Stimulated activated CD8-positive, alpha-beta memory T cell treated with anti-CD3 and anti-CD28 coated beads, Interleukin-4, amount 100 ng/mL, for 24 hours (primary cell): Measurements from ENCODE around the gene MRPL16.
"Not testable (repeated sequence)": the region's sequence is repeated elsewhere in the genome, so short reads cannot be mapped to it uniquely, and the experiment has no call there.

ENCODE experiments used
- DNase-seq: peaks from one replicate; pipeline ENCODE4 v3.0.0-alpha.2; 2020; ENCODE audit warnings: low read depth

The MRPL16 gene

GRCh38 chr11:59812220-59812619 lies 1.6 kb upstream of the MRPL16 start:
- no peak for DNase-seq

DNA sequence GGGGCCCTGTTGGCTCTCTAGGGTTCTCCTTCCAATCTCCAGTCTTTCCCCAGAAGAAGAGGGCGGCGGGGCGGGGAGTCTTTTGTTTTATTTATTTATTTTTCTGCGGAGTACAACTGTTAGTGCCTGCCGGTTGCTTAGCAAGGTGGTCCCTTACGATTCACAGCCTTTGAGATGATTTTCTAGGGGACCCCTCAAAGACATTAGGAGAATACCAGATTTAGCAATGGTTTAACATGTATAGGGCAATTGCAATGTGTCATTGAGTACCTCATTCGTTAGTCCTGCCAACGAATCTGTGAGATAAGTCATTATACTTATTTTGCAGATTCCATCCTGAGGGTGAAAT lies 307 bp upstream of the MRPL16 start:
- DNase-seq = no peak

GRCh38 chr11:59807047-59807610 lies 3.4 kb downstream of the MRPL16 start:
- no peak for DNase-seq

DNA sequence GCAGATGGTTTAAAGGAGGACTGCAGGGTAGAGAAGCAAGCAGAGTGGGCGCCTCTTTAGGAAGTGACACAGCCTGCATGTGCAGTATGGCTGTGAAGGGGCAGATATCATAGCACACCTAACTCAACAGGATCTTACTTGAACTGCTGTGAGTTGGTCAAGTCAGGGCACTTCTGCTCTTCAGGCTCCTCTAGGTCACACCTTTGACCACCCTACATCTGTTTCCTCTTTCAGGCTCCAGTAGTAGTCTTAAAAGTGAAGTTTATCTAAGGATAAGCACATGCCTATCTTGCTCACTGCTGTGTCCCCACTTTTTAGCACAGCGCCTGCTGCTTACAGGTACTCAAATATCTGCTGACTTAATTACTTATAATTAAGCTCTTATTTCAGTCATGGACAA lies 6.5 kb downstream of the MRPL16 start:
- DNase-seq = no peak

DNA sequence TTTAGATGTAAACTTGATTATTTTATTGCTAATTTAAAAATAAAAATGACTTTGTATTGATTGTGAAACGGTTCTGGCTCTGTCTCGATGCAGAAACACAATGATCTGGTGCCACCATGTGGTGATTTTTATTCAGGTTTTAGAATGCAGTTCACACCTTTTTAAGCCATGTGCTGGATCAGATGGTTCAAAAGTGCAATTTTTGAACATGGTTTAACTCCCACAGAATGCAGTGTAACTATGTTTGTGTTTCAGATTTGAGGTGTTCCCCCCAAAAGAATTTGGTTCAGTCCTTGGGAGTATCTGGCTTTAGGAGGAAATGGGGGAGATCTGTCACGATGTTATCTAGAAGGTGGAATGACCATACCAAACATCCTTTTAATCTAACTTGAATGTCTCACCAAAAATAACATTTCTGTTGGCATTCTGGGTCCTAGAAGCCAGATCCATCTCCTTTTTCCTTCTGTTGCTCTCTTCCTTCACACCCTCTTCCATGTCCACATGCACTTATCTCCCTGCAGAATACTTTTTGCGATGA lies 7.9 kb downstream of the MRPL16 start:
- no peak for DNase-seq

- no peak for DNase-seq
Measured at GRCh38 chr11:59801981-59802638, 8.5 kb downstream of the MRPL16 start.

- no peak for DNase-seq
Measured at GRCh38 chr11:59801160-59801706, 9.3 kb downstream of the MRPL16 start.

DNA sequence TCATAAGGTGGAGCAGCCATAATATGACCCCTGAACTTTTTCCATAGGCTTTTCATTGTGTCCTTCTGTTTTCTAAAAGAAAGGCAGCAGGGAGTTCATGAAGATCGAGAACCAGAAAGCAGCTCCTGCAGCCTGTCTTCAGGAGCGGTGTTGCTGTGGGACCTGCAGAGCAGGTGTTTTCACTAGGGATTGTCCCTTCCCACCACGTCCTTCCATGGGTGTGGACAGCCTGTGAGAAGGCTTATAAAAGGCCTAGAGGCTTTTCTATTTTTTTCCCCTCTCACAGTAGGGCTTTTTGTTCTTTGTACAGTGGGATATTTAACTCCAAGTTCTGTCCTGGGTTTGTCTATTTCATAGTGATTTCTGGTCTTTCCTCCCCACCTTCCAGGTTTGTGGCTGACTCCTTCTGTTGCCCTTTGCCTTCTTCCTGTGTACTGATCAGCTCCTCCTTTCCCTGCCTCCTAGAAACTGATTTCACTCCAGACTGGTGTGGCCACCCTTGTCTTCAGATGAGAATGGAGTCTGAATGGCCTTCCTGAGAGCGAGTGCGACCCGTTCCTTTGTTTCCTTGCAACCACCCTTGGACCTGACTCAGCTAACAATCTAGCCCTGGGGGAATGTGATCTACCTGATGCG lies 10.1 kb downstream of the MRPL16 start:
- DNase-seq = no peak

DNA sequence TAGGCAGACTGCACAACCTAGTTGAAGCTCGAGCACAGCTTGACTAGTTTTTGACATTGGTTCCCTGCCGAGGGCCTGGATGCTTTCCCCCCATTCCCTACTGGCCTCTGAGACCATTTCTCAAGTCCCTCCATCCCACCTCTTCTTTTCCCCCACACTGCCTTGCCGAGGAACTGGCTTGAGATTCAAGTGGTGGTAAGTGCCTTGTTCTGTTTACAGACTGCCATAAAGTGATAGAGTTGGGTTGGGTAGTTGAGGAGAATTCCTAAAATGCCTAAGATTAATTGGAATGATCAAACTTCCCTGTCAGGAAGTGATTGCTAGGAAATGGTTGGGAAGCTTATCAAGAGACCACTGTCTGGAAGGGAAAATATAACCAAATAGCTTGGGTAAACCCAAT lies 16.2 kb downstream of the MRPL16 start:
- DNase-seq = no peak

- DNase-seq = no peak
Measured at GRCh38 chr11:59792507-59792906, 18.1 kb downstream of the MRPL16 start.

- DNase-seq = no peak
Measured at GRCh38 chr11:59791639-59792038, 18.9 kb downstream of the MRPL16 start.

- no peak for DNase-seq
Measured at GRCh38 chr11:59787816-59788215, 22.8 kb downstream of the MRPL16 start.

DNA sequence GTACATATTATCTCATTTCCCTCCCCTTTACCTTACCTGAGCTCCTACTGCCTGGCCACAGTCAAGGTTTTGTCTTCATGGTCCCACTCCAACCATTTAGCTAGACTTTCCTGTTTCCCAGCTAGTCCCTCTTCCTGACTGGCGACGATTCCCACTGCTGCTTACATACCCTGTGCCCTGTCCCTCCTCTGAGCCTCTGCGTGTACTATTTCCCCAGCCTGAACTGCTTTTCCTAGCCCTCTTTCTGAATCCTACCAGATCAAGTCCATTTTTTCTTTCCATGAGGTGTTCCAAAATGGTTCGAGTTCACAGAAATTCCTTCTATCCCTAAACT lies 23.4 kb downstream of the MRPL16 start:
- no peak for DNase-seq

GRCh38 chr11:59785818-59786217 lies 24.8 kb downstream of the MRPL16 start:
- DNase-seq = no peak

GRCh38 chr11:59784441-59784840 lies 26.1 kb downstream of the MRPL16 start:
- DNase-seq = not testable (repeated sequence)

GRCh38 chr11:59783632-59784090 lies 26.9 kb downstream of the MRPL16 start:
- DNase-seq = no peak

- DNase-seq = no peak
Measured at GRCh38 chr11:59782080-59782479, 28.5 kb downstream of the MRPL16 start.

- no peak for DNase-seq
Measured at GRCh38 chr11:59779487-59779886, 31.1 kb downstream of the MRPL16 start.

DNA sequence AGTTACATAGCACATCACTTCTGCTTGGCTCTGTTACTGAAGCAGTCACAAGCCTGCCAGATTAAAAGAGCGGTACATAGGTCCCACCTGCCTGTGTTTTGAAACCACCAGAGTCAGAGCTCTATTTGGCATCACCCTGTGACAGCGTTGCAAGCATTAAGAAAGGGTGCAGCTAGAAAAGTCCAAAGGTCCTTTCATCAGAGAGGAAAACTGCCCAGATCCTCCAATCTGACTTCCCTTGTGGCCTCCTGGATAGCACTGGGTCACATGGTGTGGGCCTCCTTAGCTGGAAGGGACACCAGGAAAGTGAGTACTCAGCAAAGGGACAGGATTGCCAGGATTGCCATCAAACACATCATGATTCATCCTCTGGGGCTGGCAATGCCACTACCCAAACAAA lies 32.5 kb downstream of the MRPL16 start:
- DNase-seq = no peak

GRCh38 chr11:59777104-59777503 lies 33.5 kb downstream of the MRPL16 start:
- no peak for DNase-seq

- no peak for DNase-seq
Measured at GRCh38 chr11:59776210-59777066, 34.1 kb downstream of the MRPL16 start.

- DNase-seq = no peak
Measured at GRCh38 chr11:59773083-59773440, 37.5 kb downstream of the MRPL16 start.
